ENCODE results near the gene SMIM9. TPM values are rescaled to one million over a fixed set of nuclear protein-coding genes. Genes with fewer than 3 reads are reported as not detected.

Gene SMIM9
- total RNA-seq, 2 donors from 2014 or later: not detected

DNA sequence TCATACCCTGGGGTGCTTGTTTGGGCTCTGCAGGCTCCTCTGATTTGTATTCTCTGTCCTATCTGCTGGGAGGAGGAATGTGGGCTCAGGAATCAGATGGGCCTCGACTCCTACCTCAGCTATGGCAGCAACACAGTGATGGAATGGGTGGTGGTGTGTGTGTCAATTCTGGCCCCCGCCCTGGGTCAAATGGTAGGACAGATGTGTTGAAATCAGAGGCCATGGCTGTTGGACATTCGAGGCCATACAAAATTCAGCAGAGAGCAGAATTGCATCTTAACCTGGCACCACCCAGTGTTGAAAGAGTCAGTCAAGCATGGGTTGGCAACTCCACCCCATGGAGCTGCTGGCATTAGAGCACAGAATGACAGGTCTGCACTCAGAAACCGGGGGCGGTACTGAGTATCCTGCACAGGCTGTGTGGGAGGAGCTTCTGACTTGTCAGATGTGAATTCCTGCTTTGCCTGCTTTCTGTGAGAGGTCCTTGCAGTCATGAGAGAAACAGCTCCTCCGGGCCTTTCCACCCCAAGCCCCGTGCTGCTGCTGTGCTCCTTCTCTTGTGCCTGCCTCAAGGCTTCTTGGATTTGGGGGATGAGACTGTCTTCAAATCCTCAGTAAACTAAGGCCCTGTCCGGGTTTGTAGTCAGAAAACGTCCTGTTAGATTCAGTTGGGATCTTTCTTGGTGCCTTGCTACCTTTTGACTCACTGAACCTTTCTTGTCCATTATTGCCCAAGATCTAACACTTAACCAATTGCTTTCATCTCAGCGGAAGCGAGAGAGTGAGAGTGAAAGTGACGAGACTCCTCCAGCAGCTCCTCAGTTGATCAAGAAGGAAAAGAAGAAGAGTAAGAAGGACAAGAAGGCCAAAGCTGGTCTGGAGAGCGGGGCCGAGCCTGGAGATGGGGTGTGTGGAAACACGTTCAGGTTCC is 58.8 kb downstream of the SMIM9 start:
- Mint-ChIP-seq H3K4me3 (no peak overlapping the region), H3K4me1 (no peaks in the 10 kb centered on the region), H3K9me3 (peaks cover 81% of the 10 kb centered on the region), H3K27me3 (ENCODE audit: insufficient read depth) (no peaks in the 10 kb centered on the region), H3K36me3 (ENCODE audit: low read depth) (peaks cover 67% of the 10 kb centered on the region), H3K27ac (no peak overlapping the region)
- no peak for DNase-seq
- H3K4me1 ChIP-seq (ENCODE audit: control insufficient read depth, insufficient read depth, low read length): no peaks in the 10 kb centered on the region
- no peak for TF ChIP-seq CTCF (conservative IDR thresholded peaks at IDR 0.05)
- peaks cover 7% of the 10 kb centered on the region for H3K9me3 ChIP-seq (ENCODE audit: control insufficient read depth, low read length)
- no peak overlapping the region for H3K27ac ChIP-seq (ENCODE audit: low read depth, low read length)
- H3K27me3 ChIP-seq (ENCODE audit: control insufficient read depth, insufficient read depth, low read length, poor library complexity, severe bottlenecking): no peaks in the 10 kb centered on the region
- 93 to 95% methylated on average over 2 to 15 of the region's 15 CpGs for WGBS, 2 experiments (ENCODE audit: insufficient coverage in 1 of 2, insufficient read length in 1 of 2)
- no peak overlapping the region for H3K4me3 ChIP-seq (ENCODE audit: low read length)
- H3K9ac ChIP-seq (ENCODE audit: extremely low read depth, low read length, poor library complexity, severe bottlenecking): no peak overlapping the region
- H3K36me3 ChIP-seq (ENCODE audit: control insufficient read depth, insufficient read depth, low read length): peaks cover 64% of the 10 kb centered on the region

GRCh38 chrX:154774622-154775021 is 59.8 kb downstream of the SMIM9 start:
- Mint-ChIP-seq H3K36me3 (ENCODE audit: low read depth) (peaks cover 74% of the 10 kb centered on the region), H3K9me3 (peaks cover 77% of the 10 kb centered on the region), H3K27ac (no peak overlapping the region), H3K4me3 (no peak overlapping the region), H3K4me1 (no peaks in the 10 kb centered on the region), H3K27me3 (ENCODE audit: insufficient read depth) (no peaks in the 10 kb centered on the region)
- H3K9me3 ChIP-seq (ENCODE audit: control insufficient read depth, low read length): peaks cover 7% of the 10 kb centered on the region
- peaks cover 72% of the 10 kb centered on the region for H3K36me3 ChIP-seq (ENCODE audit: control insufficient read depth, insufficient read depth, low read length)
- no peaks in the 10 kb centered on the region for H3K27me3 ChIP-seq (ENCODE audit: control insufficient read depth, insufficient read depth, low read length, poor library complexity, severe bottlenecking)
- H3K9ac ChIP-seq (ENCODE audit: extremely low read depth, low read length, poor library complexity, severe bottlenecking): no peak overlapping the region
- H3K27ac ChIP-seq (ENCODE audit: low read depth, low read length): no peak overlapping the region
- no peak for TF ChIP-seq CTCF (conservative IDR thresholded peaks at IDR 0.05)
- no peak overlapping the region for H3K4me3 ChIP-seq (ENCODE audit: low read length)
- H3K4me1 ChIP-seq (ENCODE audit: control insufficient read depth, insufficient read depth, low read length): no peaks in the 10 kb centered on the region
- 96 to 100% methylated on average over 1 to 5 of the region's 5 CpGs for WGBS, 2 experiments (ENCODE audit: insufficient coverage in 1 of 2, insufficient read length in 1 of 2)
- no peak for DNase-seq

Other genes starting within 250 kb of the SMIM9 start
- gene CTAG1A, start 249.5 kb downstream of the SMIM9 start, total RNA-seq: not detected
- gene CTAG1B, start 215.4 kb downstream of the SMIM9 start, total RNA-seq: not detected
- gene CTAG2, start 181.1 kb downstream of the SMIM9 start, total RNA-seq: not detected
- gene GAB3, start 83.6 kb downstream of the SMIM9 start, total RNA-seq: under 1 TPM; 0.13 to 0.55 TPM
- gene DKC1, start 71.8 kb downstream of the SMIM9 start, total RNA-seq: 10 to 100 TPM; 66.5 to 70.8 TPM
- 10 to 100 TPM; 13.7 to 15.7 TPM for gene MPP1, start 29.2 kb downstream of the SMIM9 start, total RNA-seq
- 10 to 100 TPM; 23.2 to 27.7 TPM for gene F8A1, start 51.7 kb upstream of the SMIM9 start, total RNA-seq
- 1 to 10 TPM; 5.5 to 6.0 TPM for gene F8, start 188.1 kb upstream of the SMIM9 start, total RNA-seq
- 10 to 100 TPM; 68.3 to 71.4 TPM for gene FUNDC2, start 192.2 kb upstream of the SMIM9 start, total RNA-seq
- 1 to 10 TPM; 5.2 to 8.3 TPM for gene CMC4, start 236.5 kb upstream of the SMIM9 start, total RNA-seq
- 10 to 100 TPM; 12.6 to 17.4 TPM for gene MTCP1, start 236.5 kb upstream of the SMIM9 start, total RNA-seq
- 10 to 100 TPM; 21.9 to 22.8 TPM for gene BRCC3, start 236.8 kb upstream of the SMIM9 start, total RNA-seq